ENCODE data around the gene MLEC.

The MLEC gene

DNA sequence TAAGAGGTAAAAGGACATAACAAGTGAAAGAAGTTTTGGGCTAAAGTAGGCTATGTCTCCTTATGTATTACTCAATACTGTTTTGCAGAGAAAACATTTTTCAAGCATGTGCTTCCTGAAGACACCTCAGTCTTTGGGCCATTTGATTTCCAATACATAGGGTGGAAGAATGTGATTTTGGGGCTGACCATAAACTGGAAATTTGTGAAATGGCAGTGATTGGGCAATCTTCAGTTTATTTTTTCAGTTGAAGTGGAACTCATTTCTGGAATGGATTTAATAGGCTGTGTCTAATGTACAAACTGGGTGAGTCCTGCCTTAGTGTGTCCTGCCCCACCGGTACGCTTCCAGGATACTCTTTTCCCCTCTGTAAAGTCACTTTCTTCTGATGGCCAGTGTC is 35.8 kb downstream of the MLEC start:
- H3K36me3 ChIP-seq (replicated peaks; ENCODE audit: insufficient read depth, low read length), result no peaks in the 10 kb centered on the region
- no peaks in the 10 kb centered on the region for H3K9me3 ChIP-seq (replicated peaks; ENCODE audit: insufficient read depth, low read length)
- H2AFZ ChIP-seq (ENCODE audit: low read length), result no peak overlapping the region
- no peaks in the 10 kb centered on the region for H4K20me1 ChIP-seq (ENCODE audit: insufficient read depth, low read length)
- no peaks in the 10 kb centered on the region for H3K9me2 ChIP-seq (replicated peaks; ENCODE audit: insufficient read depth, low read length)
- H3K9ac ChIP-seq (ENCODE audit: low read length), result no peak overlapping the region
- no peaks in the 10 kb centered on the region for H3F3A ChIP-seq (ENCODE audit: insufficient read depth, low read length)
- H3K27me3 ChIP-seq (replicated peaks; ENCODE audit: insufficient read depth, low read length), result no peaks in the 10 kb centered on the region
- TF ChIP-seq EZH2 (optimal IDR thresholded peaks at IDR 0.05; ENCODE audit: low read depth, low read length), result no peak
- TF ChIP-seq, protein P1, sequence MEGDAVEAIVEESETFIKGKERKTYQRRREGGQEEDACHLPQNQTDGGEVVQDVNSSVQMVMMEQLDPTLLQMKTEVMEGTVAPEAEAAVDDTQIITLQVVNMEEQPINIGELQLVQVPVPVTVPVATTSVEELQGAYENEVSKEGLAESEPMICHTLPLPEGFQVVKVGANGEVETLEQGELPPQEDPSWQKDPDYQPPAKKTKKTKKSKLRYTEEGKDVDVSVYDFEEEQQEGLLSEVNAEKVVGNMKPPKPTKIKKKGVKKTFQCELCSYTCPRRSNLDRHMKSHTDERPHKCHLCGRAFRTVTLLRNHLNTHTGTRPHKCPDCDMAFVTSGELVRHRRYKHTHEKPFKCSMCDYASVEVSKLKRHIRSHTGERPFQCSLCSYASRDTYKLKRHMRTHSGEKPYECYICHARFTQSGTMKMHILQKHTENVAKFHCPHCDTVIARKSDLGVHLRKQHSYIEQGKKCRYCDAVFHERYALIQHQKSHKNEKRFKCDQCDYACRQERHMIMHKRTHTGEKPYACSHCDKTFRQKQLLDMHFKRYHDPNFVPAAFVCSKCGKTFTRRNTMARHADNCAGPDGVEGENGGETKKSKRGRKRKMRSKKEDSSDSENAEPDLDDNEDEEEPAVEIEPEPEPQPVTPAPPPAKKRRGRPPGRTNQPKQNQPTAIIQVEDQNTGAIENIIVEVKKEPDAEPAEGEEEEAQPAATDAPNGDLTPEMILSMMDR (IDR thresholded peaks at IDR 0.05; ENCODE audit: low read length), result no peak
- no peak for TF ChIP-seq EZH2phosphoT487 (IDR thresholded peaks at IDR 0.05; ENCODE audit: low read length)
- H3K4me3 ChIP-seq (ENCODE audit: low read length), result no peak overlapping the region
- no peak overlapping the region for H3K4me2 ChIP-seq (ENCODE audit: low read depth, low read length)
- no peak overlapping the region for H3K27ac ChIP-seq (ENCODE audit: low read length)
- no peaks in the 10 kb centered on the region for H3K4me1 ChIP-seq (ENCODE audit: low read length)
- no peak for DNase-seq
- no peaks in the 10 kb centered on the region for H3K79me2 ChIP-seq (ENCODE audit: low read length)

DNA sequence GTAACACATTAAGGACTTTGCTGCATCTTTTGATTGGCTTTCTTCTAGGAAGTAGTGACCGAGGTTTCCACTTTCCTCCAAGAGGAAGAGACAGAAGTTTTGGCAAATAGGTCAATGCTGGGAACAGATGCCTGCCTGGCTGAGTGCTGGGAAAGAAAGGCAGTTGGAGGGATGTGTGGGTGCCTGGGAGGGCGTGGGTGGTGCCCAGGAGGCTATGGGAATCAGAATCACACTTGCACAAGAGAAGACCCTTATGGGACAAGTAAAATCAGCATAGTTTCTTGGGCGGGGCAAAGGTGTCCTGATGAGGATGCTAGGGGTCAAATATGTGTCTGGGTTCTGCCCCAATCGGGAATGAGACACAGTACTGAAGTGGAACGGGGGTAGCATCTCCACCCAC is 37.8 kb downstream of the MLEC start:
- Histone ChIP-seq H3K27ac (ENCODE audit: low read length) (no peak overlapping the region), H3K27me3 (replicated peaks; ENCODE audit: insufficient read depth, low read length) (no peaks in the 10 kb centered on the region), H3F3A (ENCODE audit: insufficient read depth, low read length) (no peaks in the 10 kb centered on the region), H3K4me3 (ENCODE audit: low read length) (no peak overlapping the region), H3K9ac (ENCODE audit: low read length) (no peak overlapping the region), H4K20me1 (ENCODE audit: insufficient read depth, low read length) (no peaks in the 10 kb centered on the region), H3K4me1 (ENCODE audit: low read length) (no peaks in the 10 kb centered on the region), H2AFZ (ENCODE audit: low read length) (no peak overlapping the region), H3K36me3 (replicated peaks; ENCODE audit: insufficient read depth, low read length) (no peaks in the 10 kb centered on the region), H3K9me2 (replicated peaks; ENCODE audit: insufficient read depth, low read length) (no peaks in the 10 kb centered on the region), H3K79me2 (ENCODE audit: low read length) (no peaks in the 10 kb centered on the region), H3K9me3 (replicated peaks; ENCODE audit: insufficient read depth, low read length) (no peaks in the 10 kb centered on the region), H3K4me2 (ENCODE audit: low read depth, low read length) (peak overlapping the region; percentile 78; the same call in 1 of the 2 replicates)
- DNase-seq, result no peak
- TF ChIP-seq, protein P1 (IDR thresholded peaks at IDR 0.05; ENCODE audit: low read length), result no peak
- TF ChIP-seq EZH2phosphoT487 (IDR thresholded peaks at IDR 0.05; ENCODE audit: low read length) (no peak), EZH2 (optimal IDR thresholded peaks at IDR 0.05; ENCODE audit: low read depth, low read length) (no peak)

GRCh38 chr12:120725151-120725658 is 38.3 kb downstream of the MLEC start:
- TF ChIP-seq, protein P1 (IDR thresholded peaks at IDR 0.05; ENCODE audit: low read length), result no peak
- no peak for TF ChIP-seq EZH2phosphoT487 (IDR thresholded peaks at IDR 0.05; ENCODE audit: low read length)
- TF ChIP-seq EZH2 (optimal IDR thresholded peaks at IDR 0.05; ENCODE audit: low read depth, low read length), result no peak
- Histone ChIP-seq H3K36me3 (replicated peaks; ENCODE audit: insufficient read depth, low read length) (no peaks in the 10 kb centered on the region), H4K20me1 (ENCODE audit: insufficient read depth, low read length) (no peaks in the 10 kb centered on the region), H3K9me2 (replicated peaks; ENCODE audit: insufficient read depth, low read length) (no peaks in the 10 kb centered on the region), H3K4me1 (ENCODE audit: low read length) (no peaks in the 10 kb centered on the region), H3K4me3 (ENCODE audit: low read length) (peak overlapping the region; percentile 70), H3K9me3 (replicated peaks; ENCODE audit: insufficient read depth, low read length) (no peaks in the 10 kb centered on the region), H3K27ac (ENCODE audit: low read length) (no peak overlapping the region), H3K79me2 (ENCODE audit: low read length) (no peaks in the 10 kb centered on the region), H3K9ac (ENCODE audit: low read length) (peak overlapping the region; percentile 62; the same call in 1 of the 2 replicates), H2AFZ (ENCODE audit: low read length) (no peak overlapping the region), H3K4me2 (ENCODE audit: low read depth, low read length) (peak overlapping the region; percentile 78), H3K27me3 (replicated peaks; ENCODE audit: insufficient read depth, low read length) (no peaks in the 10 kb centered on the region), H3F3A (ENCODE audit: insufficient read depth, low read length) (no peaks in the 10 kb centered on the region)
- DNase-seq, result no peak
